ENCODE data around the gene USP34. TPM values are rescaled to one million over a fixed set of nuclear protein-coding genes. Genes with fewer than 3 reads are reported as not detected.

Gene USP34
- polyA plus RNA-seq, 3 donors, result 20.8 to 58.5 (median 32.9) TPM

DNA sequence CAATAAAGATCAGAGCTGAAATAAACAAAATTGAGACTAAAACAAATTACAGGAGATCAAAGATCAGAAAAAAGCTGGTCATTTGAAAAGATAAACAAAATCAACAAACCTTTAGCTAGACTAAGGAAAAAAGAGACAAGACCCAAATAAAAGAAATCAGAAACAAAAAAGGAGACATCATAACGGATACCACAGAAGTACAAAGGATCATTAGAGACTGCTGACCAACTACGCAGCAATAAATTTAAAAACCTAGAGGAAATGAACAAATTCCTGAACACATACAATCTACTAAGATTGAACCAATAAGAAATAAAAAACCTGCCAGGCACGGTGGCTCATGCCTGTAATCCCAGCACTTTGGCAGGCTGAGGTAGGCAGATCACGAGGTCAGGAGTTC lies 33.7 kb downstream of the USP34 start:
- H3K27ac ChIP-seq (ENCODE audit: low read depth, low read length), result no peak overlapping the region
- WGBS, 3 donors, result 92 to 97% (median 92%) methylated on average over 4 of the region's 4 CpGs

DNA sequence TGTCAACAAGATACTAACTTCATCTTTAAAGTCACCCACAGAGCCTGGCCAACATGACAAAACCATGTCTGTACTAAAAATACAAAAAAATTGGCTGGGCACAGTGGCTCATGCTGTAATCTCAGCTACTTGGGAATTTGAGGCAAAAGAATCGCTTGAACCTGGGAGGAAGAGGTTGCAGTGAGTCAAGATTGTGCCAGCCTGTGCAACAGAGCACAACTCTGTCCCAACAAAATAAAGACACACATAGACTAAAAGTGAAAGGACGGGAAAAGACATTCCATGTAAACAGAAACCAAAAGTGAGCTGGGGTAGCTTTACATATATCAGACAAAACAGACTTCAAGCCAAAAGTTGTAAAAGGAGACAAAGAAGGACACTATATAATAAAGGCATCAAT lies 34.8 kb downstream of the USP34 start:
- WGBS, 3 donors, result 43 to 83% (median 59%) methylated on average over 2 of the region's 2 CpGs
- H3K27ac ChIP-seq (ENCODE audit: low read depth, low read length), result no peak overlapping the region

DNA sequence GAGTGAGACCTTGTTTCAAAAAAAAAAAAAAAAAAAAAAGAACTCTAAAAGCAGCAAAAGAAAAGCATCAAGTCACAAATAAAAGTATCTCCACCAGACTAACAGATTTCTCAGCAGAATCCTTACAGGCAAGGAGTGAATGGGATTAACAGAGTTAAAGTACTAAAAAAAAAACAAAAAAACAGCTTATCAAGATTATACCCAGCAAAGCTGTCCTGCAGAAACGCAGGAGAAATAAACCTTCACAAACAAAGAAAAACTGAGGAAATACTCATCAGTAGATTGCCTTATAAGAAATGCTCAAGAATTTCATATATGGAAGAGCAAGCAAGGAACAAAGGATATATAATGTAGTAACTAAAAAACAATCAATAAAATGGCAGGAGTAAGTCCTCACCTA lies 35.6 kb downstream of the USP34 start:
- 73 to 91% (median 85%) methylated on average over 1 of the region's 1 CpG for WGBS, 3 donors
- H3K27ac ChIP-seq (ENCODE audit: low read depth, low read length), result no peak overlapping the region

DNA sequence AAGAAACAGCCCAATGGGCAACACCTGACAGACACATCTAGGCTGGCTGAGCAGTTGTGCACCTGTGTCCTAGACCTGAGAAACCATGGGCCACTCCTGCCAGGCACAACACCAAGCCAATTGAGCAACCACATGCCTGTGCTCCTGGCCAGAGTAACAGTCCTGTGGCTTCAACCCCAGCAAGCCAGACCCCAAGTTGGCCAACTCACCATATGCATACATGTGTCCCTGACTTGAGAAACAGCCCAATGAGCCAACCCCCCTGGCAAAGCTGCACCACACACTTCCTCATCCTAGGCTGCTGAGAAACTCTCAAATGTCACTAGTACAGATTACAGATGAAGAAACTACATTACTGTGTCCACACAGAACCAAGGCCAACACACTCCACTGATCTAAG lies 36.6 kb downstream of the USP34 start:
- no peak overlapping the region for H3K27ac ChIP-seq (ENCODE audit: low read depth, low read length)

DNA sequence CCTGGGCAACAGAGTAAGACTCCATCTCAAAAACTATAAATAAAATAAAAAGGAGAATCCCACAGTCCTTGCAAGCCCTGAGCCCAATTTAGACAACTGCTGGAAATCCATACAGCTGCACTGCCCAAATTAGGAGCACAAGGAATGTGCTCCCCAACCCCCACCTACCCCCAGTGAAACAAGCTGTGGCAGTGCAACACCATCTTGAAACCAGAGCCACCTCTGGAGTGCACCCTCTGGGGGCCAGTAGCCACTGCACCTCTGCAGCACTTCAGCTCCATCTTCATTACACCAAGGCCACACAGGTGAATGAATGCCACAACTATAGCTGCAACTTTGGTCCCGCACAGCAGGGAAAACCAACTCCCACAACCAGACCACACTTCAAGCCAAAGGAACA lies 37.3 kb downstream of the USP34 start:
- 96 to 100% (median 98%) methylated on average over 1 of the region's 1 CpG for WGBS, 3 donors
- no peak overlapping the region for H3K27ac ChIP-seq (ENCODE audit: low read depth, low read length)

DNA sequence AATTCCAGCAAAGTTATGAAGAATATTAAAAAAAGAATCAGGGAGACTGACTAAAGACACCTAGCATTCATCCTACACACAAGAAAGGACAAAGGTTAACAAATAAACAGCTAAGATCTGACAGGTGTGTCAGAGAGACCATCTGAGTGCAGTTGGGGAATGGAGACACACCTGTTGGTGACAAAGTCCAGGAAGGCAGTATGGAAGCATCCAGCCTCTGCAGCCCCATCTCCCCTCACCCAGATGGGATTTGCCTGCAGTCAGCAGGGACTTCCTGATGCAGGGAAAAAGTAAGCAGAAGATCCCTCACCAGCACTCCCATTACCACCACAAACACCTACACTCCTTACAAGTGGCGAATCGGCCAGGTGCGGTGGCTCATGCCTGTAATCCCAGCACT lies 37.9 kb downstream of the USP34 start:
- WGBS, 3 donors, result 88 to 100% (median 95%) methylated on average over 3 of the region's 3 CpGs
- H3K27ac ChIP-seq (ENCODE audit: low read depth, low read length), result no peak overlapping the region

DNA sequence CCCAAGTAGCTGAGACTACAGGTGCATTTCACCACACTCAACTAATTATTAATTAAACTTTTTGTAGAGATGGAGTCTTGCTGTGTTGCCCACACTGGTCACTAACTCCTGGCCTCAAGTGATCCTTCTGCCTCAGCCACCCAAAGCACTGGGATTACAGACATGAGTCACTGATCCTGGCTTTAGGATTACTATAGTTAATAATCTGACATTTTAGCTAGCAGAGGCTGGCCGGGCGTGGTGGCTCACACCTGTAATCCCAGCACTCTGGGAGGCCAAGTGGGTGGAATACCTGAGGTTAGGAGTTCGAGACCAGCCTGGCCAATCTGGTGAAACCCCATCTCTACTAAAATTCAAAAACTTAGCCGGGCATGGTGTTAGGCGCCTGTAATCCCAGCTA lies 39.5 kb downstream of the USP34 start:
- WGBS, 3 donors, result 96 to 99% (median 99%) methylated on average over 5 of the region's 5 CpGs
- H3K27ac ChIP-seq (ENCODE audit: low read depth, low read length), result no peak overlapping the region

DNA sequence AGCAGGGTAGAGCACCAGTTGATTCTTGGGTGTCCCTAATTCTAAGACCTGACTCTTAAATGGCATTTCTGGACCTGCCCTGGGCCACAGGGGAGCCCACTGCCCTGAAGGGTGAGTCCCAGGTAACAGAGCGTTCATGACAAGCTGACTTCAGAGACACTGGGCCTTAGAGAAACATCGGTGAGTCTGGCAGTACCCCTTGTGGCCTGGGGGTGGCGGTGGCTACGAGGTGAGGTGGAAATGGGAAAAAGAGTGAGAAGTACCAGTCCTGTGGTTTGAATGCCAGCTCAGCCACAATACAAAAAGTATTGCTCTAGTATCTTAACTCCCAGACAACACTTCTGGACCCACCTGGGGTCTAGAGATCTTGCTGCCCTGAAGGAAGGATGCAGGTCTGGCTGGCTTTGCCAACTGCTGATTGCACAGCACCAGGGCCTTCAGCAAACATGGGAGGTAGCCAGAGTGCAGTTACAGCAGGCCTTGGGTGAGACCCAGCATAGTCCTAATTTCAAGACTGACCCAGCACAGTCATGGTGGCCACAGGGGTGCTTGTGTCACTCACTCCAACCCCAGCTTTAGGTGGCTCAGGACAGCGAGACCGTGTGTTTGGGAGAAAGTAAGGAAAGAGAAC lies 44.5 kb downstream of the USP34 start:
- H3K27ac ChIP-seq (ENCODE audit: low read depth, low read length), result no peak overlapping the region
- 49 to 60% (median 59%) methylated on average over 6 of the region's 6 CpGs for WGBS, 3 donors

DNA sequence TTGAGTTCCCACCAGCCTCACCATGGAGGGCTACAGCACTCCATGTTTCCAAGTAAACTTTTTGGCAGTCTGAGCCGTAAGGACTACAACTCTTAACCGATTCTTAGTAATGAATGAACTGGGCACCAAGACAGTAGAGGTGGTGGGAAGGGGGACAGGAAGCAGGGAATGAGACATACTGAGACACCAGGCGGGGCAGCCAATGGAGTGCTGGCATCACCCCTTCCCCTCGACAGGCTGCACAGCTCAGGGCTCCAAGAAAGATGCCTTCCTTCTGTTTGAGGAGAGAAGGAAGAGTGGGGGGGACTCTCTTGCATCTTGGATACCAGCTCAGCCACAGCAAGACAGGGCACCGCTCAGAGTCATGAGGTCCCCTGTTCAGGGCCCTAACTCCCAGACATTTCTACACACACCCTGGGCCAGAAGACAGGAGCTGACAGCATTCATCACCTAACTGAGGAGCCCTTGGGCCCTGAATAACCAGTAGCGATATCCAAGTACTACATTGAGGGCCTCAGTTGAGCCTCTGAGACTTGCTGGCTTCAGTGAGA lies 45.2 kb downstream of the USP34 start:
- 86 to 89% (median 87%) methylated on average over 6 of the region's 6 CpGs for WGBS, 3 donors
- no peak overlapping the region for H3K27ac ChIP-seq (ENCODE audit: low read depth, low read length)

DNA sequence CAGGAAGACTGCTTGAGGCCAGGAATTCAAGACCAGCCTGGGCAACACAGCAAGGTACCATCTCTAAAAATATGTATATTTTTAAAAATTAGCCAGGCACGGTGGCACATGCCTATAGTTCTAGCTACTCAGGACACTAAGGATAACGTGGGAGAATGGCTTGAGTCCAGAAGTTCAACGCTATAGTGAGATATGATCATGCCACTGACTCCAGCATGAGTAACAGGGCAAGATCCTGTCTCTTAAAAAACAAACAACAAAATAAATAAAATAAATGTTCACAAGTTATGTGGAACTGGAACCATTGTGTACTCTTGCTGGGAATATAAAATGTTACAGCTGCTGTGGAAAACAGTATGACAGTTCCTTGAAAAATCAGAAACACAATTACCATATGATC lies 47.2 kb downstream of the USP34 start:
- H3K27ac ChIP-seq (ENCODE audit: low read depth, low read length), result no peak overlapping the region
- WGBS, 3 donors, result 42 to 69% (median 55%) methylated on average over 3 of the region's 3 CpGs

DNA sequence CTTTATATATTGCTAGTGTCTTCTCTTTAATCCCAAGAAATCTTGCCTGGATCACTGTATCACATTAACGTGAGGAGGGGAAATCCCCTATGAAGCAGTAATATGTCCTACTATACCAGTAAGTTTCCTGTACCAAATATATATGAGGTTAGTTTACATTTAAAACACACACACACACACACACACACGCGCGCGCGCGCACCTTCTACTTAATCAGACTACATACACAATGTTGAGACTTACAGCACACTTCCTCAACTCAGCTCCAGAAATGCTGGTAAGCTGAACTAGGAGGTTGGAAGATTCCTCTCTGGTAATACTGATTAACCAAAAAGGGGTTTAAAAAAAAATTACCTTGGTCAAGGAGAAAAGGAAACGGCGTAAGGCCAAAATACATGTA lies 49.3 kb downstream of the USP34 start:
- 88 to 90% (median 89%) methylated on average over 9 of the region's 9 CpGs for WGBS, 3 donors
- no peak overlapping the region for H3K27ac ChIP-seq (ENCODE audit: low read depth, low read length)

DNA sequence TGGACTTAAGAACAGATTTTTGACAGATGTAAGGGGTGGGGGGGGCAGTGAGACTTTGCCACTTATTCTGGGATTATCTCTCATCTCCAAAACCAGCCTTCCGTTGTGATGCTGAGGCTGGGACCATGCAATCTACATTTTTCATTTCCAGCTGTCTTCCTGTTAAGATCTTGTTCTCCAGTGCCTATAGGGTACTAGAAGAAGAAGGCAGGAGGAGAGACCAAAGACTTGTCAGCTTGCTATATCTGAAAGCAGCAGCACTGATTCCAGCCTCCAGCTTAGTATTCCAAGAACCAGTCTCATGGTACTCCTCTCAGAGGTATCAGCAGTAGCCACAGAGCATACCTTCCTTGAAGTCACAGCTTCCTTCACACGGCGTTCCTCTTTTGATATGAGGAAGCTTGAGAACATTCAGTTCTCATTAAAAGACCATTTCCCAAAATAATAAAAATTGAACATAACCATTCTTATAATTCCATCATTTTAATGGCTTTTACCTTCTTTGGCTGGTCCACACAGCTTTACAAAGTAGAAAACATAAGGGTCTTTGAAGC lies 49.8 kb downstream of the USP34 start:
- H3K27ac ChIP-seq (ENCODE audit: low read depth, low read length), result no peak overlapping the region
- 54 to 65% (median 56%) methylated on average over 3 of the region's 3 CpGs for WGBS, 3 donors

DNA sequence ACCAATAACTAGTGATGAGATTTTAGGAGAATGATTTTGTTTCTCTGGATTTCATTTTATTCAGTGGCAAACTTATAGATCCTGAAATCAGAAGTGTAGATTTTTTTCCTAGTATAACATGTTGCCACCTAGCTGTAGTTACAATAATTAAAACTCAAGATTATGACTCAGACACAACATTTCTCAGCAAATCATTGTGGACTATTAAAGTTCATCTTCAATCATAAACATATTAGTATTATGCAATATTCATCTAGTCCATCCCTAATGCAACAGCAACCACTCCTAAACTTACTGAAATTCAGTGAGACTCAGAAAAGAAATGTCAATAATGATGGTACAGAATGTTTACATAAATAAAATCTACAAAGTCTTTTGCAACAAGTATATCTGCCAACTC lies 51.3 kb downstream of the USP34 start:
- H3K27ac ChIP-seq (ENCODE audit: low read depth, low read length), result no peak overlapping the region

DNA sequence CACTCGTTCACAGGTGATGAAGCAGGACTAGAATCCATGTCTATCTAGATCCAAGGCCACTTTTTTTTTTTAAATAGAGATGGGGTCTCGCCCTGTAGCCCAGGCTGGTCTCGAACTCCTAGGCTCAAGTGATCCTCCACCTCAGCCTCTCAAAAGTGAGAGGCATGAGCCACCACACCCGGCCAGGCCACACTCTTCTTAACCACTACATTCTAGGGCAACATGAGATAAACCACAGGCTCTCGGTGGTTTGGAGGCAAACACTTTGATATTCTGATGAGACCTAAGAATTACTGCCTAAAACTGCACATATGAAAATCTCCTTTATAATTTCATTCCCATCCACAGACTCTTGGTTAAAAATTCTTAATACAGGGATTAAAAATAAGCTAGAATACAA lies 51.8 kb downstream of the USP34 start:
- H3K27ac ChIP-seq (ENCODE audit: low read depth, low read length), result no peak overlapping the region
- WGBS, 3 donors, result 85 to 91% (median 91%) methylated on average over 5 of the region's 5 CpGs

DNA sequence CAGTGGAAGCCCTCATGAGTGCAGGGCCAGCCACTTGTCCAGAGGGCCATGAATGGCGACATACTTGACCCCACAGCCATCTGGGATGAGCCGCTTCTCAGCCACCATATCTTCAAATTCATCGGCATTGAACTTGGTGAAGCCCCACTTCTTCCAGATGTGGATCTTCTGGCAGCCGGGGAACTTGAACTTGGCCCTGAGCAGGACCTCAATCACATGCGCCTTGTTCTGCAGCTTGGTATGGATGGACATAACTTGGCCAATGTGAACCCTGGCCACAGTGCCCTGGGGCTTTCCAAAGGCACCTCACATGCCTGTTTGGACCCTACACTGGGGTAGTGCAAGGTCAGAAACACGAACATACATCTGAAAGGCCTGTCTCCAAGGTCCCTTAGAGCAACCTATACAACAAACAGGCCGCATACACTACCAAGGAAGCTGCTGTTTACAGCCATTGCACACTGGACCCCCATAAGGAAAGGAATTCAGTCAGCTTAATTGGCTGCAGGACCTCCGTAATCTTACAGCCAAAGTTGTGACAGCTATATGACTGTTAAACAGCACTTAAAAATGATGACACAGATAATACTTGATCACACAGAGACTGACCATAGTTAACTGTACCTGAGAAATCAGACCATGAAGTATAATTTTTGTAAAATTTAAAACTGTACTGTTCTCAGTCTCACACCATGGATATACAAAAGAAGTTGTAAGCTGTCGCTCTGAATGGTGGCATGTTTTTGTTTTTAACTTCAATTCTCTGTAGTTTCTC lies 53.8 kb downstream of the USP34 start:
- H3K27ac ChIP-seq (ENCODE audit: low read depth, low read length), result no peak overlapping the region
- WGBS, 3 donors, result 95 to 96% (median 96%) methylated on average over 9 of the region's 9 CpGs

DNA sequence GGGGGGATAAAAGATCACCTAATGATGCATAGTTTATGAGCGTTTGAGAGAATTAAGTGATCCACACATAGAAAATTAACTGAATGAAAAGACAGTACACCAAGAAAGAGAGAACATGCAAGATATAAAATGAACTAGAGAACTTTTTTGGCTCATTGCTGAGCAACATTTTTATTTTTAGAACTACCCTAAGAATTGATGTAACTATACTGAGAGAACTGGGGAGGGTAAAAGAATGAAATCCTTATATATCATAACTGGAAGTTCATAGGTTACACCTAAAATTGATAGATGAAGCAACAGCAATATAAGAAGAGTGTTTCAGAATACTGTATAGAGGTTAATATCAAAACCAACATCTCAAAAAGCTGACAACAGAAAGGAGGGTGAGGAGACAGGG lies 55.6 kb downstream of the USP34 start:
- no peak overlapping the region for H3K27ac ChIP-seq (ENCODE audit: low read depth, low read length)

DNA sequence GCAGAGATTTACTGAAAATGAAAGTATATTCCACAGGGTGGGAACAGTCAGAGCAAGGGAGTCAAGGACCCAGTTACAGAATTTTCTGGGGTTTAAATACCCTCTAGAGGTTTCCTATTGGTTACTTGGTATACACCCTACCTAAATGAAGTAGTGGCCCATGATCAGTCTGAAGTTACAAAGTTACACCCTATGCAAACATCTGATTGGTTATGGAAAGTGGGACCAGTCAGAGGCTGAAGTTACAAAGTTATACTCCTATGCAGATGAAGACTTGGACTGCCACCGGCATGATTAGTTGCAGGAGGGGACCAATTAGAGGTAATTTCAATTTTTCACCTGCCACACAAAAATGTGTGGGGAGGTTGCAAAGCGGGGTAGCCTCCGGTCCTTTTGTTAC lies 56.2 kb downstream of the USP34 start:
- WGBS, 3 donors, result 65 to 88% (median 84%) methylated on average over 3 of the region's 3 CpGs
- no peak overlapping the region for H3K27ac ChIP-seq (ENCODE audit: low read depth, low read length)

More for the DNA sequence above, 55.6 kb downstream of the USP34 start:
- WGBS, 3 donors, result 77 to 91% (median 88%) methylated on average over 1 of the region's 1 CpG

DNA sequence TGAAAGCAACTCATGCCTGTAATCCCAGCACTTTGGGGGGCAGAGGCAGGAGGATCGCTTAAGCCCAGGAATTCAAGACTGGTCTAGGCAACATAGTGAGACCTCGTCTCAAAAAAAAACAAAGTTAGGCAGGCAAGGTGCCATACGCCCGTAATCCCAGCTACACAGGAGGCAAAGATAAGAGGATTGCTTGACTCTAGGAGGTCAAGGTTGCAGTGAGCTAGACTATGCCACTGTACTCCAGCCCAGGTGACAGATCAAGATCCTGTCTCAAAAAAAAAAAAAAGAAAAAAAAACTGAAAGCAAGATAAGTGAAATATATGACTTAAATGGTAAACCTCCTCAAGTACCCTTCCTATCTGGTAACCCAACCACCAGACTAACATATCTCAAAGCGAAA lies 59.8 kb downstream of the USP34 start:
- WGBS, 3 donors, result 67 to 96% (median 92%) methylated on average over 5 of the region's 5 CpGs

DNA sequence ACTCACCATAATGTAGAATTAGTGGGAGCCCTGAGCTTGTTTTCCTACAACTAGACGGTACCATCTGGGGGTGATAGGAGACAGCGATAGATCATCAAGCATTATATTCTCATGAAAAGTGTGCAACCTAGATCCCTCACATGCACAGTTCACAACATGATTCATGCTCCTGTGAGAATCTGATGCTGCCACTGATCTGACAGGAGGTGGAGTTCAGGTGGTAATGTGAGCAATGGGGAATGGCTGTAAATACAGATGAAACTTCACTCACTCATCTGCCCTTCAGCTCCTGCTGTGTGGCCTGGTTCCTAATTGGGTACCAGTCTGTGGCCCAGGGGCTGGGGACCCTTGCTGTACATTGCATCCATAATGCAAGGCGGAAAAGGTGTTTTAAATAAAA lies 60.7 kb downstream of the USP34 start:
- WGBS, 3 donors, result 94 to 99% (median 97%) methylated on average over 3 of the region's 3 CpGs
- H3K27ac ChIP-seq (ENCODE audit: low read depth, low read length), result no peak overlapping the region

More for the DNA sequence above, 59.8 kb downstream of the USP34 start:
- no peak overlapping the region for H3K27ac ChIP-seq (ENCODE audit: low read depth, low read length)

DNA sequence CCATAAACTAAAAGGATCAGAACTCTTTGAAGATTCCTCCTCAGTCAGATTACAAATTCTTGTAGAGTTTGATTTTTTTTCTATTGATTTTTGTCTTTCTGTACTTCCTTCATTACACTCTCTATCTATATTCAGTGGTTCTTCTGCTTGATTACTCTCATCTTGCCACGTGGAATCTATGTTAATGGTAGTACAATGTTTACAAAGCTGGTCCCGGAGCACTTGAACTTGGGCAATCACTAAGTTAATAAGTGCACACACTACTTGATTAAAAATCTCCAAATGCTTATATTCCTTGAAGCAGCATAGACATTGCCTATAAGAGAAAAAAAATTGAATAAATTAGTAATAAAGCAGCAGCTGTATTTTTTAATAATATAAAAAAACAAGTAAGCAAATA lies 65.1 kb downstream of the USP34 start:
- no peak overlapping the region for H3K27ac ChIP-seq (ENCODE audit: low read depth, low read length)
- 27 to 75% (median 64%) methylated on average over 2 of the region's 2 CpGs for WGBS, 3 donors

All from adipose tissue (tissue), 3 donors.